Sigmoid colon (tissue), 4 donors: ENCODE data around the gene STAC.

ENCODE experiments used
- EP300 ChIP-seq, 4 donors: sonication (generic); formaldehyde crosslinking; IDR thresholded peaks; one replicate each; pipeline ENCODE4 v1.6.1; 2017; ENCODE audit warnings: antibody characterized with exemption in 4 of 4
- POLR2A ChIP-seq, 2 donors: fragments of 450-650 bp; IDR thresholded peaks; one replicate each; pipeline ENCODE4 v1.6.1; 2016; ENCODE audit warnings: antibody characterized with exemption in 2 of 2, mild to moderate bottlenecking in 2 of 2, moderate library complexity in 2 of 2
- TF ChIP-seq, protein P1 (sequence below), 4 experiments: fragments of 450-650 bp in 3 of 4; fragments of 200-600 bp in 1 of 4; IDR thresholded peaks; one replicate each; pipeline ENCODE4 v1.5.1; 2016 to 2019; ENCODE audit warnings: antibody characterized with exemption in 4 of 4, mild to moderate bottlenecking in 3 of 4, moderate library complexity in 2 of 4

GRCh38 chr3:36408146-36408545 is 27.8 kb downstream of the STAC start:
- TF ChIP-seq, protein P1, sequence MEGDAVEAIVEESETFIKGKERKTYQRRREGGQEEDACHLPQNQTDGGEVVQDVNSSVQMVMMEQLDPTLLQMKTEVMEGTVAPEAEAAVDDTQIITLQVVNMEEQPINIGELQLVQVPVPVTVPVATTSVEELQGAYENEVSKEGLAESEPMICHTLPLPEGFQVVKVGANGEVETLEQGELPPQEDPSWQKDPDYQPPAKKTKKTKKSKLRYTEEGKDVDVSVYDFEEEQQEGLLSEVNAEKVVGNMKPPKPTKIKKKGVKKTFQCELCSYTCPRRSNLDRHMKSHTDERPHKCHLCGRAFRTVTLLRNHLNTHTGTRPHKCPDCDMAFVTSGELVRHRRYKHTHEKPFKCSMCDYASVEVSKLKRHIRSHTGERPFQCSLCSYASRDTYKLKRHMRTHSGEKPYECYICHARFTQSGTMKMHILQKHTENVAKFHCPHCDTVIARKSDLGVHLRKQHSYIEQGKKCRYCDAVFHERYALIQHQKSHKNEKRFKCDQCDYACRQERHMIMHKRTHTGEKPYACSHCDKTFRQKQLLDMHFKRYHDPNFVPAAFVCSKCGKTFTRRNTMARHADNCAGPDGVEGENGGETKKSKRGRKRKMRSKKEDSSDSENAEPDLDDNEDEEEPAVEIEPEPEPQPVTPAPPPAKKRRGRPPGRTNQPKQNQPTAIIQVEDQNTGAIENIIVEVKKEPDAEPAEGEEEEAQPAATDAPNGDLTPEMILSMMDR (IDR thresholded peaks at IDR 0.05): no peak
- no peak for TF ChIP-seq POLR2A (IDR thresholded peaks at IDR 0.05)
- no peak for TF ChIP-seq EP300 (IDR thresholded peaks at IDR 0.05)
